ENCODE measurements around the gene CCDC43.

GRCh38 chr17:44689477-44690217 lies at the start of gene CCDC43:
- TF ChIP-seq POLR2A (IDR thresholded peaks at IDR 0.05) (peak; percentile 42 to 43), CTCF (IDR thresholded peaks at IDR 0.05) (no peak), EP300 (IDR thresholded peaks at IDR 0.05) (peak in 1 of 4 donors; percentile 46), POLR2AphosphoS5 (IDR thresholded peaks at IDR 0.05) (peak; percentile 65 to 84 (median 78))

Measured in sigmoid colon (tissue), 4 donors.